ENCODE results near the gene ABHD2.

- TF ChIP-seq, protein P1, sequence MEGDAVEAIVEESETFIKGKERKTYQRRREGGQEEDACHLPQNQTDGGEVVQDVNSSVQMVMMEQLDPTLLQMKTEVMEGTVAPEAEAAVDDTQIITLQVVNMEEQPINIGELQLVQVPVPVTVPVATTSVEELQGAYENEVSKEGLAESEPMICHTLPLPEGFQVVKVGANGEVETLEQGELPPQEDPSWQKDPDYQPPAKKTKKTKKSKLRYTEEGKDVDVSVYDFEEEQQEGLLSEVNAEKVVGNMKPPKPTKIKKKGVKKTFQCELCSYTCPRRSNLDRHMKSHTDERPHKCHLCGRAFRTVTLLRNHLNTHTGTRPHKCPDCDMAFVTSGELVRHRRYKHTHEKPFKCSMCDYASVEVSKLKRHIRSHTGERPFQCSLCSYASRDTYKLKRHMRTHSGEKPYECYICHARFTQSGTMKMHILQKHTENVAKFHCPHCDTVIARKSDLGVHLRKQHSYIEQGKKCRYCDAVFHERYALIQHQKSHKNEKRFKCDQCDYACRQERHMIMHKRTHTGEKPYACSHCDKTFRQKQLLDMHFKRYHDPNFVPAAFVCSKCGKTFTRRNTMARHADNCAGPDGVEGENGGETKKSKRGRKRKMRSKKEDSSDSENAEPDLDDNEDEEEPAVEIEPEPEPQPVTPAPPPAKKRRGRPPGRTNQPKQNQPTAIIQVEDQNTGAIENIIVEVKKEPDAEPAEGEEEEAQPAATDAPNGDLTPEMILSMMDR (IDR thresholded peaks at IDR 0.05), result no peak
- TF ChIP-seq EP300 (IDR thresholded peaks at IDR 0.05; ENCODE audit: low read depth) (no peak), POLR2AphosphoS5 (IDR thresholded peaks at IDR 0.05) (no peak), POLR2A (IDR thresholded peaks at IDR 0.05) (no peak)
Measured at GRCh38 chr15:89163271-89164055, 75.2 kb downstream of the ABHD2 start.
